ENCODE data around the gene C16orf89.
"Not testable (repeated sequence)": the region's sequence is repeated elsewhere in the genome, so short reads cannot be mapped to it uniquely, and the experiment has no call there.

Gene C16orf89

DNA sequence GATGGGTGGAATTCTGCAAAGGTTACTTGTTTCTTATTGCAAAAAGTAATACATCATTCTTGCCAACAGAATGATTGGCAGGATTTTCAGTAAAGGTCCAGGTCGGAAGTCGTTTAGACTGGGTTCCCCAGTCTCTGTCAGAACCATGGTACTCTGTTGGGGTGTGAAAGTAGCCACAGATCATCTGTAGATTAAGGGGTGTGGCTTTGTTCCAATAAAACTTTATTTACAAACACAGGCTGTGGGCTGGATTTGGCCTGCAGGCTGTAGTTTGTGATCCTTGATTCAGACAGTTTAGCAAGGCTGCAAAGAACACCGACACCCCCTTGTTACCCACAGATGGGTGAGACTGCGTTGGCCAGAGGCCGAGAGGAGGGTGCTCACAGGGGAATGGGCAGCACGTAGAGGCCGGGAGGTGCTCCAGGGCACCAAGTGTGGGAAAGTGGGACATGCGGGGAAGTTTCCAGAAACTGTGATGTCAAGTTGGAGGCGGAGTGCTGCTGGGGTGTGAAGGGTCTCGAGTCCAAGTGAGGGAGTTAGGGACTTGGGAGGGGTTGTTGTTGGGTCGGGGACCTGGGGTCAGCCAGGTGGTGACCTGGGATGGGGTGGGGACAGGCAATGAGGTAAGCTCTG is 18.5 kb upstream of the C16orf89 start:
- not testable (repeated sequence) for DNase-seq

DNA sequence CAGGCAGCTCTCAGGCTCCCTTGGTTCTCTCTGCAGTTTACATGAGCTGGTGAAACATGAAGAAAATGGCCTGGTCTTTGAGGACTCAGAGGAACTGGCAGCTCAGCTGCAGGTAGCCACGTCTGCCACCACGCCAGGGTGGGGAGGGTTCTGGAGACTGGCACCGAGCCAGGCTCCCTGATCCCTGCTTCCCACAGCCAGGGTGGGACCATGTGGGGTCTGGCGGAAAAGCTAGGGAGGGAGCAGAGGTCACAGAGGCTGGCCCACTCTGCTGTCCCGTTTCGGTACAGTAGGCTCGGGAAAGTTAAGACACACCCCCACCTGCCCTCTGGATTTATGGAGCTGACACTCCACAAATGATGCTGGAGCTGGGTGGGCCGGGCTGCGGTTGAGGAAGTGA is 17.9 kb upstream of the C16orf89 start:
- not testable (repeated sequence) for DNase-seq

- not testable (repeated sequence) for DNase-seq
Observed at GRCh38 chr16:5080996-5081395, 15.2 kb upstream of the C16orf89 start.

- not testable (repeated sequence) for DNase-seq
Observed at GRCh38 chr16:5080461-5080860, 14.7 kb upstream of the C16orf89 start.

GRCh38 chr16:5078626-5079025 is 12.9 kb upstream of the C16orf89 start:
- no peak for DNase-seq

- no peak for DNase-seq
Observed at GRCh38 chr16:5077304-5077703, 11.5 kb upstream of the C16orf89 start.

DNA sequence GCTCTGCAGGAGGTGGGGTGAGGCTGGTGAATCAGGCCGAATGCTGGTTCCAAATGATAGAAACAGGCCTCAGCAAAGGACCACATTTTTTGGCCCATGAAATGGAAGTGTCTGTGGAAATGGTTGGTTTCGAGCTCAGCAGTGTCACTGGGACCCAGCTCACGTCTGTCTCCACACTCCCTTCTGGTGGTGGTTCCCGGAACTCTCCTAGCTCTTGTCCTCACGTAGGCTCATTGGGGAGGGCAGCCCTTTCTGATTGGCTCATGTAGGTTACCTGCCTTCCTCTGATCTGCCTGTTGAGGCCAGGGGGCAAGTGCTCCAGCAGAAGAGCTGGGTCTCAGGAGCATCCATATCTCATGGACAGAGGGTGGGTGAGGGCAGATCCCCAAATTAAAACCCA is 9.9 kb upstream of the C16orf89 start:
- DNase-seq, result no peak

- not testable (repeated sequence) for DNase-seq
Observed at GRCh38 chr16:5073771-5074170, 8.0 kb upstream of the C16orf89 start.

DNA sequence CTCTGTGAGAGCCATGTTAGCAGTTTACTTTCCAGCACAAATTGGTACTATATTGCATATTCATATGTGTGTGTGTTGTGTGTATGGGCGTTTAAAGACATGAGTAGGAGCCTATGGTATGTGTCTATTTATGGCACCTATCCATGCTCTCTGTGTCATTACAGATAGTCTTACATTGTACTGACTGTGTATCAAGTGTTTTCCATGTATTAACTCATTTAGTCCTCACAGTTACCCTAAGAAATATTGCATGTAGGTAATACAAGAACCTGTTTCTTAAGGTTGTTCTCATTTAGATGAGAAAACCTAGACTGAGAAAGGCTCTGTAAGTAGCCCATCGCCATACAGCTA is 7.5 kb upstream of the C16orf89 start:
- no peak for DNase-seq

DNA sequence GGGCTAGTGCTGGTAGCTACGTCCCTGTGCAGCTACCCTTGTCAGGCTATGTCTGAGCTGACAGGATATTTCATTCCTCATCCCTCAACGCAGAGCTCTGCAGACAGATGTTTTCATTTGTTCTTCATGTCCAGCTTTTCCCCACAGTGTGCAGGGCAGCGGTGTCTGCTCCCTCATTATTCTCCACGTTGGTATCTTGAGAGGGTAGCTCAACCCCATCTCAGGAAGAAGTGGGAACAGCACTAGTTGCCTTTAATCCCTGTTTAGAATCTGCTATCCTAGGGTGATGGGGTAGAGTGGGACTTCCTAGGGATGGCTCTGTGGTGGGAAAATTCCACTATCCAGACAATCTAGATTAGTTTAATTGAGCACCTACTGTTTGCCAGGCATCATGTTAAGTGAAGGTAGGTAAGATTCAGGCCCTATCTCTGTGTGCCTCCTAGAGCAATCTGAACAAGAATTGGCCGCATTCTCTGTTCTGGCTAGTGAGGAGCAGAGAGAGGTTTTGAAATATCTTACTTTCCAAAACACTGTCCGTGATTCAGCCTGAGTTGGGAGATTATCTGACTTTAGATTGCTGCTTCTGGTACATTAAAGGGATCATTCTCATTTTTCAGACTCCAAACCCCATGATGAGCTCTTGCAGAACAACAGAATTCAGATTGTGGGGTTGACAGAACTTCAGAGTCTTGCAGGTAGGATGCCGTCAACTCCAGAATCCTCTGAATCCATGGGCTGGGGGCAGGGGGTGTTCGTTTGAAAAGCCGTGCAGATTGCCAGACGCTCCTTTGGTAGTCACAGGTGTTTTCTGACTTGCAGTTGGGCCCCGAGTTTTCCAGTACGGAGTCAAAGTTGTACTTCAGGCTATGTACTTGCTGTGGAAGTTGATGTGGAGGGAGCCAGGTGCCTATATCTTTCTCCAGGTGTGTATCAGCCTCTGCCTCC is 6.8 kb upstream of the C16orf89 start:
- no peak for DNase-seq

DNA sequence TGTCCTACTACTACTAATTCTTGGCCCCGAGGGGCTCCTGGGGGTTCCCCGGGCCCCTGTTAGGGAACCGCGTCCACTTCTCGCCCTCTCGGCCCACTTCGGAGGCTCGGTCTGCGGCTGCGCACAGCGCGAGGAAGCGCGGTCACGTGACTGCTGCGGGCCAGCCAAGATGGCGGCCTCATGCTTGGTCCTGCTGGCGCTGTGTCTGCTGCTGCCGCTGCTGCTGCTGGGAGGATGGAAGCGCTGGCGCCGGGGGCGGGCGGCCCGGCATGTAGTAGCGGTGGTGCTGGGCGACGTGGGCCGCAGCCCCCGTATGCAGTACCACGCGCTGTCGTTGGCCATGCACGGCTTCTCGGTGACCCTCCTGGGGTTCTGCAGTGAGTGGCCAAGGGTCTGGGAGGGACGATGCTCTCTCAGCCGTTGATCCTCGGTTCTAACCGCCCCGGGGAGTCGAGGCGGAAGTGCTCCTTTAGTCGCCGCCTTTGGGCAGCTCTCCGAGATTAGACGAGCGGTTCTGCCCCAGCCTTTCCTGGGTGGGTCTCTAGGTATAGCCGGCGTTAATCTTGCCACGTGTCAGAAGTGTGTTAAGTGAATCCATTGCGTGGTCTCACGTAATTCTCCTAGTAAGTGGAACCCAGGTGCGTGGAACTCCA is 6.1 kb upstream of the C16orf89 start, which contains the start of gene ALG1:
TSS of gene ALG1 (plus strand) at position 163 of the 653 bp plus-strand sequence. CDS start at position 170, 7 bp downstream.
- DNase-seq, result peak; percentile 81

- DNase-seq, result no peak
Observed at GRCh38 chr16:5071341-5071680, 5.6 kb upstream of the C16orf89 start.

DNA sequence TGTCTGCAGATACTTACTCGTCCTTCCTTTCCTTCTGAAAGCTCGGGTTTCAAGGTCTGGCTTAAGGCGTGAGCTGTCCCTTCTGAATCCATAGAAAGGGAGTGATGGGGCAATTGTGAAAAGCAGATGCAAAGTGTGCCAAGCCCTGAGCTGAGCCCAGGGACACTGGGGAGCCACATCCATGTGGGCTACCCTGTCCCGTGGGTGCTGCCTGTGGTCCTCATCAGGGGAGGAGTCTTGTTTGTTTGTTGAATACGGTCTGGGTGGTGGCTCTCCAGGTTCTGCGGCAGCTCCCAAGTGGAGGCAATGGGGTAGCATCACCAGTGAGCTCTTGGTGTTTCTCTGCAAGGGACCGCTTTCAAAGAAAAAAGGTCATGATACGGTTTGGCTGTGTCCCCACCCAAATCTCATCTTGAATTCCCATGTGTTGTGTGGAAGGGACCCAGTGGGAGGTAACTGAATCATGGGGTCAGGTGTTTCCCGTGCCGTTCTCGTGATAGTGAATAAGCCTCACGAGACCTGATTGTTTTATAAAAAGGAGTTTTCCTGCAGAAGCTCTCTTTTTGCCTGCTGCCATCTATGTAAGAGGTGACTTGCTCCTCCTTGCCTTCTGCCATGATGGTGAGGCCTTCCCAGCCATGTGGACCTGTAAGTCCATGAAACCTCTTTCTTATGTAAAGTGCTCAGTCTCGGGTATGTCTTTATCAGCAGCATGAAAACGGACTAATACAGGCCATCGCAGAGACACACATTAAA is 4.9 kb upstream of the C16orf89 start:
- DNase-seq, result no peak

- no peak for DNase-seq
Observed at GRCh38 chr16:5069854-5070253, 4.1 kb upstream of the C16orf89 start.

- DNase-seq, result no peak
Observed at GRCh38 chr16:5069048-5069447, 3.3 kb upstream of the C16orf89 start.

DNA sequence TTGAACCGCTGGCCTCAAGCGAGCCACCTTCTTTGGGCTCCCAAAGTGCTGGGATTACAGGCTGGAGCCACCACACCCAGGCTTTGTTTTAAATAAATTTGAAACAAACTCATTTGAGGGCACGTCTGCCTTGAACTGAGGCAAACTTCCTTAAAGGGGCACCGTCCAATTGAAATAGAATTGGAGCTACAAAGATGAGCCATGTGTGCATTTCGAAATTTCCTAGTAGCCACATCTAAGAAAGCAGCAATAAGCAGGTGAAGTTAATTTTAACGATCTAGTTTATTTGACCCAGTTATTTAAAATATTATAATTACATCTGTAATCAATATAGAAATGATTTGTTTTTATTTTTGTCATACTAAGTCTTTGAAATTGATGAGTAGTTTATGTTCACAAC is 755 bp upstream of the C16orf89 start:
- no peak for DNase-seq

DNA sequence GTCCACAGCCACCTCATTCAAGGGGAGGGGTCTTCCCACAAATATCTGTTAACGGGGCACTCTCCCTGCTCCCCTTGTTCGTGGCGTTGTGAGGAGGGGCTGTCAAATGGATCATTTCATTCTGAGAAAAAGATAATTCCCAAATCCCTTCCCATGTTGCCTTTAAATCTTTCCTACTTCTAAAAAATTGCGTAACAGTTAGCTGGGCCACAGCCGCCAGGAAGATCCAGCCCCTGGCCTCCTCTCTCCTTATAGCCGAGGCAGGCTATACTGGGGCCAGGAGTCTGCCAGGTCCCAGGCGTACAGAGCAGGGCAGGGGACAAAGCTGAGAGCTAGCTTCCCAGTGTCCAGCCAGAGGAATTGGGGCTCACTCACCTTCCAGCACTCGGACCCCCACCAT is 430 bp downstream of the C16orf89 start:
- no peak for DNase-seq

DNA sequence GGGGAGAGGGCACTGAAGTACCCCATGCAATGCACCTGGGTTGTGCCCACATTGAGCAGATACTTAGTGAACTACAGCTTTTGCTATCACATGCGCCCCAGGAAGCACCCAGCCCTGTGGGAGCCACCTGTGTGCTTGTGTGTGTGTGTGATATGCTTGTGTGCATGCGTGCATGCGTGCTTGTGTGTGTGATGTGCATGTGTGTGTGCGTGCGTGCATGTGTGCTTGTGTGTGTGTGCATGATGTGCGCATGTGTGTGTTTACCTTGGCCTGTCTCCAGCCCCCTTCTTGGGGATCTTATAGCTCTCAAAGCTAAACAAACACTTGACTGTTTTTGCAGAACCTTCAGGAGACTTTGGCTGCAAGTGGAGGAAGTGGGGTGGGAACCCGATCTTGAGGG is 841 bp downstream of the C16orf89 start:
- DNase-seq, result no peak

DNA sequence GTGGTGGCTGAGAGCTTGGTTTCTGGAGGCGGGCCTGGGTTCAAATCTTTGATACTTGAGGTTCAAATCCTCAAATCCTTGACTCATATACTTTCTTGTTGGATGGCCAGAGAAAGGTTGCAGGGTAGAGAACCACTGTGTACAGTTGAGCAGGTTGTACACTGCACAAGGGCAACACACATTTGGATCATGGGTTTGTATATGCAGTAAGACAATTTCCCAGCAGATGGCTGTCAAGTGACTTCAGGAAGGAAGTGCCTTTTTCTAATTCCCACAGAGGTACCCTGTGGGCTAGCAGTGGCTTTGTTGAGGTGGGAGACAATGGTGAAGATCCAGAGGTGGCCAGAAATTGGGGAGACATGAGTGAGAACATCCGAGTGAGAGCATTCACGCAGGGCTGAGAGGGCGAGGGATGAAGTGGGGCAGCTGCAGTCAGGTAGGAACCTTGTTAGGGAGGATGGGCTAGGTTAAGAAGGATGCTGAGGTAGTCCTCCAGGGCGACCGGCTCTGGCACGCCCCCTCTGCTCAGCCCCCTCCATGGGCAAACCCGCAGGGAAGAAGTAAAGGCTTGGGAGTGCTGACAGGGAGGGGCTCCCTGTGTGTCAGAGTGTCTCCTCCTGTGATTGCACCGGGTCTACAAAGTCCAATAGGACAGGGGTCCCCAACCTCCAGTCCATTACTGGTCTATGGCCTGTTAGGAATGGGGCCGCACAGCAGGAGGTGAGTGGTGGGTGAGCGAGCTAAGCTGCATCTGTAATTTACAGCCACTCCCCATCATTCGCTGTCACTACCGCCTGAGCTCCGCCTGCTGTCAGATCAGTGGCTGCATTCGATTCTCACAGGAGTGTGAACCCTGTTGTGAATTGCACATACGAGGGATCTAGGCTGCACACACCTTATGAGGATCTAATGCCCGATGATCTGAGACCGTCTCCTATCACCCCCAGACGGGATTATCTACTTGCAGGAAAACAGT is 2.7 kb downstream of the C16orf89 start:
- no peak for DNase-seq

DNA sequence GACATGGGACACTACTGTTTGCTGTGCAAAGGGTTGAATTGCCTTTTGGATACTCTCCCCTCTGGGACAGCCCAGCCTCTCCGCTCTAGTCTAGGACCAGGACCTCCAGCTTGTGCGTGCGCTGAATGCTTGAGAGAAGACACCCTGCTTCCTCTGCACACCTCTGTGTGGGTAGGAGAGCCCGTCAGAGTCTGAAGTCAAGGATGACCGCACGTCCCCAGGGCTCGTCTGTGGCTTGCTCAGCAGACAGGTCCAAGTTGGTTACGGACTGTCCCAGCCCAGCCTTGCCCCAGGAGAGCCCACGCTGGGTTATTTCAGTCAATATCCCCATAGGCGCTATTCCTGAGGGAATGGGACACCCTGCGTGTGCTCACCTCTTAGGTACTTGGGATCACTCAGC is 3.7 kb downstream of the C16orf89 start:
- DNase-seq, result no peak

DNA sequence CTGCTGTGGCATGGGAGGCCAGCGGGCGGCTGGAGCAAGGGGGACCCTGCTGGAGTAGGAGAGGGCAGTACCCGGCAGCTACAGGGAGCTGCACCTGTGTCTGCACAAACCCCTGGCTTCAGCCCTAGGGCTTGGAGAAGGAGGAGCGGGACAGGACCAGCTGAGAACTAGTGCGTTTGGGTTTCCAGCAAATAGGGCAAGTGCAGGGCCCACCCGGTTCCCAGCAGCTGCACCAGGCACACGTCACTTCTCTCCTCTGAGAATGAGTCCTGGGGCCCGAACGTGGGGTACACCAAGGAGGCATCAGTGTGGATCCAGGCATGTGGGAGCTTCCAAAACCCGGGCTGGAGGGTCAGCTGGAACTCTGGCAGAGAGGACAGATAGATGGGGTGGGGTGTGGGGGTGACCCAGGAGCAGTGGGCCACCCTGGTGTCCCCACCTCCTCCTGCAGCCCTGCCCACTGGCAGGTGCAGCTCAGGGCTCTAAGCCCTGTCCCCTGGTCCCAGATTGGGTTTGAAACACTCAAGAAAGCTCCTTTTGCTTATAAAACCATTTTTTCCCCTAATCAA is 5.6 kb downstream of the C16orf89 start:
- no peak for DNase-seq

Data from effector CD8-positive, alpha-beta T cell (primary cell).